ENCODE results near the gene BEGAIN. TPM values are rescaled to one million over a fixed set of nuclear protein-coding genes. Genes with fewer than 3 reads are reported as not detected.

The BEGAIN gene
- total RNA-seq, 1 experiment from 2014 or later: 7.0 TPM

DNA sequence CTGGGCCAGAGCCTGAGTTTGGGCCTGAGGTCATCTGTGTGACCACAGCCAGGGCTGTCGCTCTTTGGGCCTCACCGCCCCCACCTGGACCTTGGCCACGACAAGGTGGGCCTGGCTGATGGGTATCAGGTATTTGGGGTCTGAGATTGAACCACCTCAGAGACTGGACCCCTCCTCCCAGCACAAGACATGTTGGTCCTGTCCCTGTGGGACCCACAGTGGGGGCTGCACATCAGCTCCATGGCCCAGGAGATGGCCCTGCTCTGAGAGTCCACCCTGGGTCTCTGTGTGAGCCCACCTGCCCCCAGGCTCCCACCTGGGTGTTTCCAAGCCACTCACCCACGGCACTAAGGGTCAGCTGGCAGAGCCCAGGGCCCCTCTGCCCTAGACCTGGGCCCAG, 20.6 kb downstream of the BEGAIN start:
- no peak for DNase-seq (ENCODE audit: unreplicated experiment)
- TF ChIP-seq, protein P1, sequence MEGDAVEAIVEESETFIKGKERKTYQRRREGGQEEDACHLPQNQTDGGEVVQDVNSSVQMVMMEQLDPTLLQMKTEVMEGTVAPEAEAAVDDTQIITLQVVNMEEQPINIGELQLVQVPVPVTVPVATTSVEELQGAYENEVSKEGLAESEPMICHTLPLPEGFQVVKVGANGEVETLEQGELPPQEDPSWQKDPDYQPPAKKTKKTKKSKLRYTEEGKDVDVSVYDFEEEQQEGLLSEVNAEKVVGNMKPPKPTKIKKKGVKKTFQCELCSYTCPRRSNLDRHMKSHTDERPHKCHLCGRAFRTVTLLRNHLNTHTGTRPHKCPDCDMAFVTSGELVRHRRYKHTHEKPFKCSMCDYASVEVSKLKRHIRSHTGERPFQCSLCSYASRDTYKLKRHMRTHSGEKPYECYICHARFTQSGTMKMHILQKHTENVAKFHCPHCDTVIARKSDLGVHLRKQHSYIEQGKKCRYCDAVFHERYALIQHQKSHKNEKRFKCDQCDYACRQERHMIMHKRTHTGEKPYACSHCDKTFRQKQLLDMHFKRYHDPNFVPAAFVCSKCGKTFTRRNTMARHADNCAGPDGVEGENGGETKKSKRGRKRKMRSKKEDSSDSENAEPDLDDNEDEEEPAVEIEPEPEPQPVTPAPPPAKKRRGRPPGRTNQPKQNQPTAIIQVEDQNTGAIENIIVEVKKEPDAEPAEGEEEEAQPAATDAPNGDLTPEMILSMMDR (IDR thresholded peaks at IDR 0.05; ENCODE audit: unreplicated experiment): no peak
- CTCF ChIA-PET: no interaction called here
- POLR2A ChIA-PET: no interaction called here
- Mint-ChIP-seq H3K27ac (ENCODE audit: low read depth, unreplicated experiment) (no peak overlapping the region), H3K36me3 (ENCODE audit: insufficient read depth, unreplicated experiment) (peaks cover 1% of the 10 kb centered on the region), H3K4me1 (ENCODE audit: insufficient read depth, unreplicated experiment) (no peaks in the 10 kb centered on the region), H3K9me3 (ENCODE audit: unreplicated experiment) (no peaks in the 10 kb centered on the region), H3K4me3 (ENCODE audit: unreplicated experiment) (no peak overlapping the region), H3K27me3 (ENCODE audit: insufficient read depth, unreplicated experiment) (peaks cover 11% of the 10 kb centered on the region)
- intact Hi-C loops (cut with micrococcal nuclease): no loop called here
- no TSS peak for BruUV-seq (replicated peaks)

DNA sequence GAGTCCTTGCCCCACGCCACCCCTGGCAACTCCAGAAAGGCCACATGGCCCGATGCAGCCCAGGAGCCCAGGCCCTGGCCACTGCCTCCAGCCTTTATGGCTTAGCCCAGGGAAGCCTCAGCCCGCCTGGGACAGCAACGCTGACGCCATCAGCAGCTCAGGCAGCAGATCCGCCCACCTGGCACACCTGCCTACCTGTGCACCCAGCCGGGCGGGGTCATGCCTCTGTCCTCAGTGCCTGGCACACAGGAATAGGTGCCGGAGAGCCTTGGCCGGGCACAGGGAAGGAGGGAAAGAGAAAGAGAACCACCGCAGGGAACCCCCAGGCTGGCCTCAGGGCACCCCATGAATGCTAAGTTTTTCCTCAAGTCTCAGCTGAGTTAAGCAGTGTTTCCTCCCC, 21.1 kb downstream of the BEGAIN start:
- no TSS peak for BruUV-seq (replicated peaks)
- ChIA-PET CTCF (no interaction called here), POLR2A (no interaction called here)
- Mint-ChIP-seq H3K4me3 (ENCODE audit: unreplicated experiment) (no peak overlapping the region), H3K36me3 (ENCODE audit: insufficient read depth, unreplicated experiment) (no peaks in the 10 kb centered on the region), H3K4me1 (ENCODE audit: insufficient read depth, unreplicated experiment) (no peaks in the 10 kb centered on the region), H3K27ac (ENCODE audit: low read depth, unreplicated experiment) (no peak overlapping the region), H3K9me3 (ENCODE audit: unreplicated experiment) (no peaks in the 10 kb centered on the region), H3K27me3 (ENCODE audit: insufficient read depth, unreplicated experiment) (peaks cover 11% of the 10 kb centered on the region)
- intact Hi-C loops (cut with micrococcal nuclease): no loop called here
- no peak for DNase-seq (ENCODE audit: unreplicated experiment)
- TF ChIP-seq, protein P1 (IDR thresholded peaks at IDR 0.05; ENCODE audit: unreplicated experiment): no peak

DNA sequence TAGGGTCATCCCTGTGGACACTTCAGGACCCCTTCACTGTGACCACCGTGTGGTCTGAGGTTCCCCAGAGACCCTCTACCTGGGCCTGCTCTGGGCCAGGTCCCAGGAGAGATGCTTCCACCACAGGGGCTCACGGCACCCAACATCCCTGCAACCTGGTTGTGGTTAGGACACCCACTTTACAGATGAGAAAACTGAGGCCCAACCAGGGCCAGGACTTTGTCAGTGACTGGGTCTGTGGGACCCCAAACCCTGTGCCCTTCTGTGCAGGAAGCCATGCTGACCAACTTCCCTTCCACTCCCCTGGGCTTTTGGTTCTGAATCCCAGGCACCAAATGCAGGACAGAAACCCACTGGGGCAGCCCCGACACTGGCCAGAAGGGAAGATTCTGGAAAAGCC, 21.6 kb downstream of the BEGAIN start:
- BruUV-seq (replicated peaks): no TSS peak
- Mint-ChIP-seq H3K36me3 (ENCODE audit: insufficient read depth, unreplicated experiment) (no peaks in the 10 kb centered on the region), H3K27me3 (ENCODE audit: insufficient read depth, unreplicated experiment) (peaks cover 11% of the 10 kb centered on the region), H3K4me1 (ENCODE audit: insufficient read depth, unreplicated experiment) (no peaks in the 10 kb centered on the region), H3K4me3 (ENCODE audit: unreplicated experiment) (no peak overlapping the region), H3K9me3 (ENCODE audit: unreplicated experiment) (no peaks in the 10 kb centered on the region), H3K27ac (ENCODE audit: low read depth, unreplicated experiment) (no peak overlapping the region)
- DNase-seq (ENCODE audit: unreplicated experiment): no peak
- ChIA-PET POLR2A (no interaction called here), CTCF (no interaction called here)
- TF ChIP-seq, protein P1 (IDR thresholded peaks at IDR 0.05; ENCODE audit: unreplicated experiment): no peak
- intact Hi-C loops (cut with micrococcal nuclease): no loop called here

DNA sequence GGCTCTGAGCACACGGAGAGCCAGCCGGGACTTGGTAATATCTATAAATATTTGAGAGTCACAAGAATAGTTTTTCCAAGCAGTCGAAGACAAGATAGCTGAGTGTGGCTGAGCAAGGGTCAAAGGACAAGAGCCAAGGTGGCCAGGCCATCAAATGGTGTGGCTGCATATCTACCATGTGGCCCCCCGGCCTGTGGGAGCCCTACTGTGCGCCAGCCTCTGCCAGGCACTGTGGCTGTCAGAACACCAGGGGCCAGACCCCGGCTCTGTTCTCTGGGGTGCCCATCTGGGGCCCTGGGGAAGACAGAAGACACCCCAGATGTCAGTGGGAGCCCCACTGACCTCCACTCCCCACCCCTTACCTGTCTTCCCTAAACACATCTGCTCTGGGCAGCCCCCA, 22.7 kb downstream of the BEGAIN start:
- ChIA-PET POLR2A (no interaction called here), CTCF (no interaction called here)
- Mint-ChIP-seq H3K27me3 (ENCODE audit: insufficient read depth, unreplicated experiment) (peaks cover 8% of the 10 kb centered on the region), H3K27ac (ENCODE audit: low read depth, unreplicated experiment) (no peak overlapping the region), H3K36me3 (ENCODE audit: insufficient read depth, unreplicated experiment) (no peaks in the 10 kb centered on the region), H3K4me1 (ENCODE audit: insufficient read depth, unreplicated experiment) (no peaks in the 10 kb centered on the region), H3K9me3 (ENCODE audit: unreplicated experiment) (no peaks in the 10 kb centered on the region), H3K4me3 (ENCODE audit: unreplicated experiment) (no peak overlapping the region)
- TF ChIP-seq, protein P1 (IDR thresholded peaks at IDR 0.05; ENCODE audit: unreplicated experiment): no peak
- BruUV-seq (replicated peaks): no TSS peak
- intact Hi-C loops (cut with micrococcal nuclease): no loop called here
- DNase-seq (ENCODE audit: unreplicated experiment): no peak
